NT2/D1 (cell line): Measurements from ENCODE around the gene DSE.

Experiments used
- DNase-seq: peaks from one replicate; pipeline ENCODE4 v3.0.0-alpha.2; 2011; ENCODE audit warnings: low read depth, low spot score
- H3K27me3 ChIP-seq: 2 replicates; pipeline ENCODE4 v1.6.0; 2011; ENCODE audit warnings: mild to moderate bottlenecking; ENCODE audit not compliant: insufficient read length, insufficient read depth
- H3K36me3 ChIP-seq: 2 replicates; pipeline ENCODE4 v1.6.1; 2011; ENCODE audit warnings: mild to moderate bottlenecking, low read length, mixed read lengths; ENCODE audit not compliant: insufficient read depth, insufficient read length
- H3K4me1 ChIP-seq: 2 replicates; pipeline ENCODE4 v1.5.1; 2011; ENCODE audit not compliant: insufficient read depth, insufficient read length
- H3K4me3 ChIP-seq: 2 replicates; pipeline ENCODE4 v1.5.1; 2011; ENCODE audit warnings: low read depth; ENCODE audit not compliant: insufficient read length
- H3K9ac ChIP-seq: 2 replicates; pipeline ENCODE4 v1.6.0; 2011; ENCODE audit warnings: low read depth; ENCODE audit not compliant: insufficient read length
- H3K9me3 ChIP-seq: 2 replicates; pipeline ENCODE4 v1.5.1; 2011; ENCODE audit warnings: mild to moderate bottlenecking, low read length; ENCODE audit not compliant: insufficient read depth
- SUZ12 ChIP-seq: IDR thresholded peaks from 2 replicates; pipeline ENCODE4 v1.6.1; 2011; ENCODE audit not compliant: insufficient read length, insufficient read depth; ENCODE audit errors: extremely low read depth
- YY1 ChIP-seq: IDR thresholded peaks from 2 replicates; pipeline ENCODE4 v1.6.1; 2011; ENCODE audit not compliant: insufficient read length, insufficient read depth
- ZNF274 ChIP-seq: IDR thresholded peaks from 2 replicates; pipeline ENCODE4 v1.6.1; 2011; ENCODE audit warnings: mild to moderate bottlenecking, low read depth, low read length

DSE gene

DNA sequence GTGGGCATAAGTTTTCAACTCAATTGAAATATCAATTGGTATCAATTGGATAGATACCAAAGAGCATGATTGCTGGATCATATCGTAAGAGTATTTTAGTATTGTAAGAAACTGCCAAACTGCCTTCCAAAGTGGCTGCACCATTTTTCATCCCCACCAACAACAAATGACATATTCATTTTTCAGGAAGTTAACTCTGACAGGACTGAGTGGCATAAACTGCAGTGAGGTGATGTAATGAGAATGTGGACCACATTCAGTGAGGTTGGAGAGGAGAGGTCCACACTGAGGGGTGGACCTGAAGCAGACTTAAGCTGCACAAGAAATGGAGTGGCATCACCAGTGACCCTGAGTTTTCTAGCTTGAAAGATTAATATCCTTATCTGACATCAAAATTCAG lies 78.8 kb downstream of the DSE start:
- Histone ChIP-seq H3K9me3 (no peaks in the 10 kb centered on the region), H3K9ac (no peak overlapping the region), H3K27me3 (no peaks in the 10 kb centered on the region), H3K4me1 (no peaks in the 10 kb centered on the region), H3K4me3 (no peak overlapping the region), H3K36me3 (no peaks in the 10 kb centered on the region)
- no peak for DNase-seq
- TF ChIP-seq ZNF274 (no peak), YY1 (no peak), SUZ12 (no peak)

DNA sequence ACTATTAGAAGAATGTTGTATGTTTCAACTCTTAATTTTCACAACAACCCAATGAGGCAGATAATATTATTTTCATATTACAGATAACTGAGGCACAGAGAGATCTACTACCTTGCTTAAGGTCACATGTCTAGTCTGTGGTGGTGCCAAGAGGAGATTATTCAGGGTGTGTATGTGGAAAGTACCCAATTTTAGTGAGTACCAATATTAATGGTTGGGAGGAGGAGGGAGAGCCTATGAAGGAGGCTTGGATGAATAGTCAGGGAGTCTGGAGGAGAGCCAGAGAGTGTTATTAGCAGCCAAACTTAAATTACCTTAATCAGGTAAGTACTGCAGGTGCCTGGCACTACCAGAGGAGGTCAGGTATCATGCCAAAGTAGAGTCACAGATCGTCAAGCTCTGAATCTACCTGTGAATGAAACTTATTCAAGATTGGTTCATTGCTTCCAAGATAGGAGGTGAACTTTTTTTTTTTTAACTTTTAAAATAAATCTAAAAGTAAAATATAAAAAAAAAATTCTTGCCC lies 79.5 kb downstream of the DSE start:
- DNase-seq, result no peak
- Histone ChIP-seq H3K36me3 (no peaks in the 10 kb centered on the region), H3K9me3 (no peaks in the 10 kb centered on the region), H3K4me1 (no peaks in the 10 kb centered on the region), H3K4me3 (no peak overlapping the region), H3K27me3 (no peaks in the 10 kb centered on the region), H3K9ac (no peak overlapping the region)
- no peak for TF ChIP-seq SUZ12
- TF ChIP-seq ZNF274, result no peak
- no peak for TF ChIP-seq YY1

DNA sequence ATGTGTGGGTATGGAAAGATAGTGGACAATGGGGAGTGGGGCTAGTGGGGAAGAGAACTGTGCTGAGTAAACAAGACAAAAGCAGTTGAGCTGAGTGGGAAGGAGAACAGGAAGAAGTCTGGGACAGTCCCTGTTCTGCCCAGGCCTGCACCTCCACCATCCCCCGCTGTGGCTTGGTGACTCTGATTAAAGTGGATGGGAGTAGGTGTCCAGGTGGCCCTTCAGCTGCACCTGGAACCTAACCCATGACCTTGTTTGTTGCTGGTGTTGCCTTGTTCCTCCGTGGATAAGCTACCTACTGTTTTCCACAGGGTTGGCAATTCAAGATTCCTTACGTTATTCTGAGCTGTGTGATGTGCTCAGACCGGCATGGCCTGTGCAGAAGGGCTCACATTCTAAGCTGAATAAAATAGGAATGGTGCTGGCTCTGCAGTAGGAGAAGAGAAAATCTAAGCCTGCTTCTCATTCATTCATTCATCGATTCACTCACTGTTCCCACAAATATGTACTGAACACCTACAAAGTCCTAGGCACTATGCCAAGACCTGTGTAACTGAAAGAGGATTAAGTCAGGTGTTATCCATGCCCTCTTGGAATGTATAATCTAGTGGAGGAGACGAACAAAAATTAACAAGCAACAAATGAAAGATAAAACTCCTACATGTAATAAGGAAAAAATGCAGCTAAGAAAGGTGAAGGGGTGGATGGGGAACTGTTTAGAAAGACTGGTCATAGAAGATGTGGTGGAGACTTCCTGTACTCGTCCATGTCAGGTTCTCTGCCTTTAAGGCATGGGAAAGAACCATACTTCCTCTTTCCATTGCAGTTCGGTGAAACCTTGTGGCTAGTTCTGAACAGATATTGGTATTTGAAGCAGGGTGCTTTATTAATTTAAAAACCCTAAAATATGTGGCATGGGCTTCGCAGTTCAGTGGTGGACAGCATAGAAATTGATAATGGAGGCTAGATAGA lies 80.3 kb downstream of the DSE start:
- no peaks in the 10 kb centered on the region for H3K4me1 ChIP-seq
- H3K4me3 ChIP-seq, result no peak overlapping the region
- no peaks in the 10 kb centered on the region for H3K9me3 ChIP-seq
- TF ChIP-seq YY1, result no peak
- TF ChIP-seq SUZ12, result no peak
- no peak for TF ChIP-seq ZNF274
- H3K9ac ChIP-seq, result no peak overlapping the region
- no peaks in the 10 kb centered on the region for H3K27me3 ChIP-seq
- H3K36me3 ChIP-seq, result no peaks in the 10 kb centered on the region
- no peak for DNase-seq

DNA sequence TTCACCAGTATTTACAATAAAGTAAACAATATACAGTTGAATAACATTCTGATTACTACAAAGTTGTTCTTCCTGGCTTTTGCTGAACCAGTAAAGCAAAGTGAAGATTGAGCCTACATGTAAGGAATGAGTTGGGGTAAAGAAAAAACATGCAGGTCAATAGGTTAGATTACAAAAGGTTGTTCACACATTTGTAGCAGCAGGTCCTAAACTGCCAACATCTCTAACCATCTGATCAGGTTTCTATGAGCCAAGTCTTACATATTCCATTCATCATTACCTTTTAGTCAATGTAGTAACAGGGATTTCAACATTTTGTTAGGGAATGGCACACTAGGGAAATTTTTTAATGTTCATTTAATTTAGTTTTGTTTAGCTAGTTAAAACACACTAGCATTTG lies 81.2 kb downstream of the DSE start:
- no peaks in the 10 kb centered on the region for H3K36me3 ChIP-seq
- H3K9me3 ChIP-seq, result no peaks in the 10 kb centered on the region
- no peak overlapping the region for H3K4me3 ChIP-seq
- H3K27me3 ChIP-seq, result no peaks in the 10 kb centered on the region
- no peaks in the 10 kb centered on the region for H3K4me1 ChIP-seq
- TF ChIP-seq ZNF274 (no peak), YY1 (no peak), SUZ12 (no peak)
- no peak overlapping the region for H3K9ac ChIP-seq
- no peak for DNase-seq

DNA sequence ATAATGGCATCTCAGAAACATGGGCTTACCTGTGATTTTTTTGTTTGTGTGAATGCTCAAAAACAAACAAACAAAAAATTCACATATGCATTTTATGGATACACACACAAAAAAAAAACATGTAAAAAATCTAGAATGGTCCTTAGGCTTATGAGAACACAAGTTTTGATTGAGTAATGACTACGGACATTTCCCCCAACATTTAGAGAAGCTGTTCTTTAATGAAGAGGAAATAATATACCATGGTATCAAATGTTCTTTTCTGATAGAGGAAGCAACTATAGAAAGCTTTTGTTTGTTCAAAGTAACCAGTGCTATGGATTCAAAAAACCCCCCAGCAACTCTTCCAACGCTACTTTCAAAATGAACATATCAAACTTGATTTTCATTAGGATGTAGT lies 81.8 kb downstream of the DSE start:
- no peak for TF ChIP-seq YY1
- TF ChIP-seq SUZ12, result no peak
- TF ChIP-seq ZNF274, result no peak
- Histone ChIP-seq H3K4me1 (no peaks in the 10 kb centered on the region), H3K9me3 (no peaks in the 10 kb centered on the region), H3K27me3 (no peaks in the 10 kb centered on the region), H3K36me3 (no peaks in the 10 kb centered on the region), H3K4me3 (no peak overlapping the region), H3K9ac (no peak overlapping the region)
- DNase-seq, result no peak

DNA sequence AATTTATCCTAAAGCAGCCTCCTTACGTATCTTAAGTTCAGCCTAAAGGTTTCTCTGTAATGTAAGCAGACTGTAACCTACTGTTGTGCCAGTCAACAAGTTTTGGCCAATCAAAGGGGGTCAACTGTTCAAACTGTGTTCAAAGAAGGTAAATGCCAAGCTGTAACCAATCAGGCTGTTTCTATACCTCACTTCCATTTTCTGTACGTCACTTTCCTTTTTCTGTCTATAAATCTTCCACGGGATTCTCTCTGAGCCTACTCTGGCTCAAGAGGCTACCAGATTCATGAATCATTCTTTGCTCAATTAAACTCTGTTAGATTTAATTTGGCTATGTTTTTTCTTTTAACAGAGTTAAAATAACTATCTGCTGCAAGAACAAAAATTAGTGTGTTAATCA lies 85.4 kb downstream of the DSE start:
- H3K36me3 ChIP-seq, result no peaks in the 10 kb centered on the region
- H3K4me3 ChIP-seq, result no peak overlapping the region
- no peak for DNase-seq
- no peaks in the 10 kb centered on the region for H3K4me1 ChIP-seq
- peaks cover 15% of the 10 kb centered on the region for H3K27me3 ChIP-seq
- no peaks in the 10 kb centered on the region for H3K9me3 ChIP-seq
- TF ChIP-seq SUZ12 (no peak), ZNF274 (no peak), YY1 (no peak)
- no peak overlapping the region for H3K9ac ChIP-seq

DNA sequence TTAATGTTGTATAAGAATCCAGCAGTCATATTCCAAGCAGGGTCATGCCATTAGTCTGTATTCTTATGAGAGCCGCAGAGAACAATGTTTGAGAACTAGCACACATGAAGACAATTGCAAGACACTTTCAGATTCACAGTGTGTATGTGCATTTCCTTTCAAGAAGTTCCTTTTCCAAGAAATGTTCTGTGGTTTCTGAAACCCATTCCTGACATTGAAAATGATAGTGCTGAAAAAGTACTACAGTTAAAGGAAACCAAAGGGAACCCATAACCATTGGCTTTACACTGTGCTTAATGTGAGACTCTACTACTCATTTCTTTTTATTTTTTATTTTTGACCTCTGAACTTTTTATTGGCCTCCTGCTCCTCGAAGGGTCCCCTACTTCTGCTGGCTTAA lies 86.2 kb downstream of the DSE start:
- TF ChIP-seq YY1 (no peak), SUZ12 (no peak), ZNF274 (no peak)
- Histone ChIP-seq H3K27me3 (peaks cover 24% of the 10 kb centered on the region), H3K9me3 (no peaks in the 10 kb centered on the region), H3K4me3 (no peak overlapping the region), H3K36me3 (no peaks in the 10 kb centered on the region), H3K9ac (no peak overlapping the region), H3K4me1 (no peaks in the 10 kb centered on the region)
- DNase-seq, result no peak
